GM19035 (cell line): ENCODE data around the gene FBLN1.
"Not testable (repeated sequence)": the region's sequence is repeated elsewhere in the genome, so short reads cannot be mapped to it uniquely, and the experiment has no call there.

Experiments used
- ATAC-seq: cut with Tn5 transposase; IDR thresholded peaks from one replicate; pipeline ENCODE4 v1.9.1; 2021; ENCODE audit not compliant: unreplicated experiment

Gene FBLN1

DNA sequence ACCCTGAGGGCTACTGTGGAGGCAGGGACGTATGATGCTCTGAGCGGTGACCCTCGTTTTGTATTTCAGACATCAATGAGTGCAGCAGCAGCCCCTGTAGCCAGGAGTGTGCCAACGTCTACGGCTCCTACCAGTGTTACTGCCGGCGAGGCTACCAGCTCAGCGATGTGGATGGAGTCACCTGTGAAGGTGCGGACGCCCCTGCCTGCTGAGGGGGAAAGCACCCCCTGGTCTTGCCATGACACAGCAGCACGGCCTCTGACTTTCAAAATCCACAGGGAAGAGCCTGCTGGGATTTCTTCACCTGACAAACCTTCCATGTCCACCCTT lies 44.3 kb downstream of the FBLN1 start:
- no peak for ATAC-seq

DNA sequence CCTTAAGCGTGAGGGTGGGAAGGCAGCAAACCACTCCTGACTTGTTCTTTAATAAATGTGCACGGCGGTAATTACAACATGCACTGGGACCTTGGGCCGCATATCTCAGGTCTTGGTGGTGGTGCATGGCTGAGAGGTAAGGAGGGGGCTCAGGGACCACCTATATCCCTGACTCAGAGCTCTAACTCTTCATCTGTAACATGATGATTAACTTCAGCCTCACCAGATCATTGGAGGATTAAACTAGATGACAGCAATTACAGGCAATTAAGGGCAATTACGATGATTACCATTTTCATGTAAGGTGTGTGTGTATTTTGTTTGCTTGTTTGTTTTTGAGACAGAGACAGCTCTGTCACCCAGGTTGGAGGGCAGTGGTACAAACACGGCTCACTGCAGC lies 45.0 kb downstream of the FBLN1 start:
- ATAC-seq: no peak

DNA sequence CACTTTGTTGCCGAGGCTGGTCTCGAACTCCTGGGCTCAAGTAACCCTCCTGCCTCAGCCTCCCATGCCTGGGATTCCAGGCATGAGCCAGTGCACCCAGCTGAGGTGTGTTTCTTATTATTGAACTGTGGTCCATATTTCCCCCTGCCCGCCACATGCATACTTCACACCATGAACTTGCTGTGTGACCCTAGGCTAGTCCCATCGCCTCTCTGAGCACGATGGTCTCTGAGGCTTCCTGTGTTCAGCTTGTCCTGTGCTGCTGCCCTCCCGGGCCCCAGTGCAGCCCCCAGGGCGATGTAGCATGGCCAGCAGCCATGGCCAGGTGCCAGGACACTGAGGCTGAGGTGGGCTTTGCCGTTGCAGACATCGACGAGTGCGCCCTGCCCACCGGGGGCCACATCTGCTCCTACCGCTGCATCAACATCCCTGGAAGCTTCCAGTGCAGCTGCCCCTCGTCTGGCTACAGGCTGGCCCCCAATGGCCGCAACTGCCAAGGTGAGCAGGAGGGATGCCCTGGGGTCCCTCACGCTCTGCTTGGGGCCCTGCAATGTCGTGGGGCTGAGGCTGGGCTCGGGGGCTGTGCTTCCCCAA lies 45.7 kb downstream of the FBLN1 start:
- no peak for ATAC-seq

DNA sequence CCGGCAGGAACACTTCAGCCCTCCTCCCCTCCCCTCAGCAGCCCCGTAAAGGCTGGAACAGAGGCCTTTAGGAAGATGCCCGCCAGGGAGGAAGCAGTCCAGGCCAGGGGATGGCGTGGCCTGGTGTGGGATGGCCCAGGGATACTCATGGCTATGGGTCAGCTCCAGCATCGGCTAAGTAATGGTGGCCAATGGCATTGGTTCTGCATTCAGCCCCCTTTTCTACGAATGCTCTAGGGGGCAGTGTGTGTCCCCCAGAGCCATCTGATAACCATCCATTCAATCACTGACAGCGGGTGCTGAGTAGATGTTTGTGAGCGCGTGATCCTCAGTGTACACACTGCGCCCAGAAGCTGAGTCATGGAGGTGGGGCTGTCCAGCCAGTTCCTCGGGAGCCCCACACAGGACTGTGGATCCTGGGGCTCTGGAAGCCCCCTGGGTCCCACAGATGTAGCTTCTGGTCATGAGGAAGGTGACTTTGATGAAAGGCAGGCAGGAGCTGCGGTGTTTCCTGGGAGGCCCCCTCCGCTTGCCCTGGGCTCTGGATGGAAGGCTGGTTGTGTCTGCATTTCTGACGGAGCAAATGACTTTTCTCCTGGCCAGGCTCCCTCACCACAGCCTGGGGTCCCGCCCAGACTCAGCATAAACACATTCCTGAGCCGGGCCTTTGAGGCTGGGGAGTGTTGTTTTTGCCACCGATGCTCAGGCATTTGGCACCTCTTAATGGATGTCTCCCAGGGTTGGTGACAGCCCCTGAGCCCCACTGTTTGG lies 46.5 kb downstream of the FBLN1 start:
- ATAC-seq: no peak

DNA sequence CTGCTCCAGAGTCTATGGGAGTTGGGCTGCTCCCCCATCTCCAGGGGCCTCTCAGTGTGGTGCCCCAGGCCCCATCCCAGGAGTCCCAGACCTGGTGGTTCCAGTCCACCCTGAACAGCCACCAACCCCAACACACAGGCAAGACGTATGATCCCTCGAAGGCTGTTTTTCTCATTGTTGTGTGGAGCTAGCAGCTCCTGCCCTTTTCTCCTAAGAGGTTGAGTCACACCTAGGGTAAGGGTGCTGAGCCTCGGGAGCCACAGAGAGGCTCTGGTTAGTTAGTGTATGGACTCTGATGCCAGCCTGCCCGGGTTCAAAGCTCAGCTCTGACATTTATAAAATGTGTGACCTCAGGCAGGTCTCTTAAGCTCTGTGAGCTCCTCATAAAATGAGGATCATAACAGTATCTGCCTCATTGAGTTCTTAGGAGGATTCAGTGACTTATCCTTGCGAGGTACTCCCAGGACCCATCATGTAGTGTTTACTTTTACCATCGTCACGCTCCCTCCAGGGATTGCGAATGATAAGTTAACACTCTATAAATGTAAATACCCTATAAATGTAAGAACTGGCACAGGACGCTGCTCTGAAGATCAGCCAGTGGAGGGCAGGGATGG lies 47.2 kb downstream of the FBLN1 start:
- no peak for ATAC-seq

DNA sequence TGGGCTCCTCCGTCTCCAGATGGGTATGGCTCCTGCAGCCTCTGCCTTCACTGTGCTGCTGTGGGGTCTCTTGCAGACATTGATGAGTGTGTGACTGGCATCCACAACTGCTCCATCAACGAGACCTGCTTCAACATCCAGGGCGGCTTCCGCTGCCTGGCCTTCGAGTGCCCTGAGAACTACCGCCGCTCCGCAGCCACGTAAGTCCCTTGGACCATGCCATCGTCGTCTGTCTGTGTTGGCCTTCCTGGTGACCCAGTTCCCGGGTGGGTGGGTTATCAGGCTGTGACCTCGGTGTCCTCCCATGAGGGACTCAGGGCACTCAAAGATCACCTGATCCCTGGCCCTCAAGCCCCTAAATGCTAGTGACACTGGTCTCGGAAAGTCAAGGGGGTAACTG lies 47.7 kb downstream of the FBLN1 start:
- ATAC-seq: no peak

DNA sequence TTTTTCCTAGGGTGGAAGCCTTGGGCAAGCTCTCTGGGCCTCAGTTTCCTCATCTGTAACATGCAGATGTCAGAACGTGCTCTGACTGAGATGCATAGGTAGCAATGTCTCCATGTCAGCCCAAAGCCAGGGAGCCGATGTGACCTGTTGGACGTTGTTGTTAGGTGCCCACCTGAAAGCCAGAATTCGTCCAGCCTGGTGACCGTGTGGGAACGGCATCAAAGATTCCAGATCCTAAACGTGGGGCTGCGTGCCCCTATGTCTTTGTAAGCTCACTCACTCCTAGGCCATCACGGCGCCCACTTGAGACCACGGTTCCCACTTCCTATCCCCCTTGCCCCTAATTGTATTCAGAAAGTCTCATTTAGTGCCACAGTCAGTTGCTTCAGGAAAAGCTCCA lies 48.2 kb downstream of the FBLN1 start:
- ATAC-seq: no peak

DNA sequence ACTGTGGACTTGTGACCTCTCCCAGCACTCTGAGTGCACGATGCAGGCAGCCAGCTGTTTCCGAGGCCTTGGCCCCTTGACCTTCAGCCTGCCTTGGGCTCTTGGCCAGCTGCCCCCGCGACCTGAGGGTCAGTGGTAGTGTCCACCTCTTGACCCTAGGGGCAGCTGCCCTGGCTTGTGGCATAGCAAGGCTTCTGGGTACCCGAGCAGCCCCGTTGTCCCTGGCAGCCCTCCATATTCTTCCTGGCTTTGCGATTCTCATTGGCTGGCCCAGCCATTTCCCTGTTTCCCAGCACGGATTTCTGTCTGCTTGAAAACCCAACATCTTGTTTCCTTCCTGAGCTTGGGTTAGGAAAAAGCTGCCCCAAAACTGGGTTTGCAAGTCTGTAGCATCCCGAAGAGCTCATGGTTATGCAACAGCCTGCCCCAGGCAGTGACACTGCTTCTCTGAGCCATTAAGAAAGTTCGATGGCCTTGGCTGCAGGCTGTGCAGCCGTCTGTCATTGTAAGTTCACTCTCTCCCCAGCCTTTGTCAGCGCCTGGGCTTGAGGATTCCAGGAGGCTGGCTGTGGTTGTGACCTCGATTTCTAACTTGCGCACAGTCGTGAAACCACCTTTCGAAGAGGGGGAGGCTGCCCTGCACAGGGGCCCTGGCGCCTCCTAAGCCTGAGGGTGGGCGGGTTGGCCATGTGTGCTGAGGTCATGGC lies 48.8 kb downstream of the FBLN1 start:
- no peak for ATAC-seq

DNA sequence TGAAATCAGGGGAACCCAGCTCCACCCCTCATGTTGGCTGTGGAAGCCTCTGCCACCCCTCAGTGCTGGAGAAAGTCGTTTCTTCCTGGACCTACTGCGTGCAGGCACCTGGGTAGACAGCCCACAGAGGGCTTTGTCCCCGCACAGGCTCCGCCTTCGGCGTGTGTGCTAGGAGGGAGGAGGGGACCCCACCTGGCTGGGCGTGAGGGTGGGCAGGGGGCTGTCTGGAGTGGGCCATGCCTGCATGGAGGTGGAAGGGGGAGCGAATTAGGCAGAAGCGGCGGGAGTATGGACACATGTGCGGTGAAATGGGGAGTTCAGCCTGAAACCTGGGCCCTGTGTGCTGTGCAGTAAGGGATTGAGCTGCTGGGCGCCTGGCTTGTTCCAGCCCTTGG lies 49.3 kb downstream of the FBLN1 start:
- ATAC-seq: no peak

DNA sequence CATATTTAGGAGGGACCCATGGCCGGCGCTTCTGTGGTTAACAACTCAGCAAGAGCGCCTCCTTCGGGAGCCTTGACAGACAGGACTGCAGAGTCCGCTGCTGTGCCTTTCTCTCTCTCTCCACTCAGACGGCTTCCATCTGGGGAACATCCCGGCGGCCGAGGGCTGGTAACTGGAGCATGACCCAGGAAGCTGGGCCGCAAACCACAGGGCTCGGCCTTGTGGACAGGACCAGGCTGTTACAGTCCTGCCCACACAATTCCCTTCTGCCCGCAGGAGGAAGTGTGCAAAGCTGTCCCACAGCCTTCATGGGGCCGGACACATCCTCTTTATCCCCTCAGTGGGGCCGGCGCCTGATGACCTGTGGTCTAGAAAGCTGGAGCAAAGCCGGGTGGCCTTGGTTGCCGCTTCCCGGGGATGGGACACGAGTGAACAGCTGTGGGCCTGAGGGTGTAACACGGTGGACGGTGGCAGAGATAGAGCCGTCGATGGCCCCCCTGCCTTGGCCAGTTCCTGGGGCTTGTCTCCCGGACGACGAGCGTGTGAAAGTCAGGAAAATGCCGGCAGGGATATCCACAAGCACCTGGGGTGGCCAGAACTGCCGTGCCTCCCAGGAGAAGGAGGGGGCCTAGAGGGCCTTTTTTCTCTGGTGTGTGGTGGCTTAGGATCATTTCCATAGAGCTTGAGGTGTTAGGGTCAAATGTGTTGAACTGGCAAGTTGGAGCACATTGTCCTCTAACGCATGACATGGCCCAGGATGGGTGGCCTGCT lies 50.1 kb downstream of the FBLN1 start:
- no peak for ATAC-seq

DNA sequence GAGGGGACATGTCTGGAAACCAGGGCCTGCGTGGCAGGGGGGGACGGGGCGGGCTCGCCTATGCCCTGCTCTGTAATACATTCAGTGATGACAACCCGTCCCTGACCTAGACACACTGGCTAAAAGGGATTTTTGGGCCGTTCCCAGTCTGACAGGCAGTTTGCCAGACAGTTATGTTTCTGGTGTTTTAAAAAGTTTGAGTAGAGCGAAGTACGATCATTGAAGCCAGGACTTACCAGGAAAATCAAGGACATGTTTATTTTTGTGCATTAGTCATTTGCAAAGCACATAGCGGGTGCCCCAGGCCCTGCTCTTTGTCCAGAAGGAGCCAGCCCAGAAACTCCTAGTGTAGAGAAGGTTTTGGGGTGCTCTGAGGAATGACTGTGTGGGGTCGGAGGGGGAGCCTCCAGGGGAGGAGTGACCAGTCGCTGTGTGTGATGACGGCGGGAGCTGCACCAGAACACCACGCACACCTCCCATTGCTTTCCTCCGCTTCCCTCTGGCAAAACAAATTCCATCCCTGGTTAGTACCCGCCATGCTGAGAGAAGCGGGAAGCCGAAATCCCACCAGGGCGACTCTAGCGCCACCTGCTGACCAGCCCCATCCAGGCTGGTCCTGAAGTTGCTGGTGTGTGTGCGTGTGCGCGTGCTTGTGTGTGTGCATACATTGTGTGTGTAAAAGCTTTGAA lies 50.8 kb downstream of the FBLN1 start:
- no peak for ATAC-seq

DNA sequence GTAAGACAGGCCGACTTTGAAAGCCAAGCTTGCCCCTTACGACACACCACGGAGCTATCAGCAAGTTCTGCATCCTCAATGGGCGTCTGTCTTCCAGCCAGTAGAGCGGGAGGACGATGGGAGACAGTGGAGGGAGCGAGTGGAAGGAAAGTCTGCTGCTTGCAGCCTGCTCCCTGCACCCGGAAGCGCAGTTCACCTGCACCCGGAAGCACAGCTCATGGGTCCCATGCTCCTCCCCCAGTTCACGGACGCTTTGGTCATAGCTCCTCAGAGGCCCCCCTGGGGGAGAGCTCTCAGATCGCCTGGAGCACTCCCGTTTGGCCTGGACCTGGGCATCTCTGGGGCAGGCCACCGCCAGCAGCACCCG lies 51.3 kb downstream of the FBLN1 start:
- ATAC-seq: no peak

DNA sequence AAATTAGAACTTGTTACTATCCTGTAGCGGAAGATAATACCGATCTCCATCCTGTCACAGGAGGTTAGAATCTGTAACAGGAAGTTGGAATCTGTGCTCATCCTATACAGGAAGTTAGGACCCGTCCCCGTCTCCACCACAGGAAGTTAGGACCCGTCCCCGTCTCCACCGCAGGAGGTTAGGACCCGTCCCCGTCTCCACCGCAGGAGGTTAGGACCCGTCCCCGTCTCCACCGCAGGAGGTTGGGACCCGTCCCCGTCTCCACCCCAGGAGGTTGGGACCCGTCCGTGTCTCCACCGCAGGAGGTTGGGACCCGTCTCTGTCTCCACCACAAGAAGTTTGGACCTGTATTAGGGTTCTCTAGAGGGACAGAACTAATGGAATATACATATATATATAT lies 52.2 kb downstream of the FBLN1 start:
- no peak for ATAC-seq

DNA sequence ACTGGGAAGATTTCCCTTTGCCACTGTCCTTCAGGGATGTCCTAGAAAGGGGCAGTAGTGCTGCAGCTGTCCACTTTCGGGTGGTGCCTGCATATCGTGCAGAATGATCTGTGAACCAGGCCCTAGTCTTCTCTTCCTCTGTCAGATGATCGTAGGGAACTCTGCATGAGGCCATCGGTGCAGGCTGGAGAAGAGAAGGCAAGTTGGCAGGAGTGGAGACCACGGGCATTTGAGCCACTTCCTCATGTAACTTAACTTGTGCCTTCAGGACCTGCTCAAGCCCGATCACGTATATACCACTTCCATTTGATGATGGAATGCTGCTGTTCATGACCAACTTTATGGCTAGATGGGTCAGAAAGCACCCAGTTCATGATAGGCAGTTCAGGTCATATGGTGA lies 55.2 kb downstream of the FBLN1 start:
- ATAC-seq: not testable (repeated sequence)

DNA sequence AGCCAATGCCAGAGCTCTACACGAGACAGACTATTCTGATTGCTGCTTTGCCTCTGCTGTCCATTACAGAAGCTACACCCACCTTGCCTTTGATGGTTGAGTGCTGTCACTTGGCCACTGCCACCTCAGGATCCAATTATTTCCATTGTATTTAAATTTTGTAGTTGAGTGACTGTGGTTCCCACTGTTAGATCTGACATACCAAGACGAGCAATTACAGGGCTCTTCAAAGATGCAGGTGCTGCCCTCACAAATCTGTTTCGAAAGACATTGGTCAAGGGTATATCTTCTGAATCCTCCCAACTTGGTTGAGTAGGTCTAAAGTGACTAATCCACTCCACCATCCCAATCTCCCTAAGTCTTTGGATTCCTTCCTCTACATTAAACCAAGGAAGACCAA lies 57.4 kb downstream of the FBLN1 start:
- ATAC-seq: not testable (repeated sequence)

DNA sequence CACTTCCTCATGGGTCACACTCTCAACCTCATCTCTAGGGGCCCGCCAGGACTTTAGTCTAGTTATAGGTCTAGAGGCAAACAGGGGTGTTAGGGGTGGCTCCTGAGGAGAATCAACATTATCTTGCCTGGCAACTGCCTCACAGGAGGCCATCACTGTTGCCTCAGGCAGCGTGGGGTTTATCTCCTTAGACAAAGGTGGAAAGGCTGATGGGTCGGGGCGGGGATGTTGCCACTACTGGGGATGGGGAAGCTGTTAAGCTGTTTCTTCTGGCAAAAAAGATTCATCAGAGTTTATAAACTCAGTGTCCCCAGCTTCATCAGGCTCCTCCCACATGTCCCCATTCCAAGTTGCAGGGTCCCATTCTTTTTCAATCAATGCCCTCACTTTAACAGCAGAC lies 58.1 kb downstream of the FBLN1 start:
- not testable (repeated sequence) for ATAC-seq

DNA sequence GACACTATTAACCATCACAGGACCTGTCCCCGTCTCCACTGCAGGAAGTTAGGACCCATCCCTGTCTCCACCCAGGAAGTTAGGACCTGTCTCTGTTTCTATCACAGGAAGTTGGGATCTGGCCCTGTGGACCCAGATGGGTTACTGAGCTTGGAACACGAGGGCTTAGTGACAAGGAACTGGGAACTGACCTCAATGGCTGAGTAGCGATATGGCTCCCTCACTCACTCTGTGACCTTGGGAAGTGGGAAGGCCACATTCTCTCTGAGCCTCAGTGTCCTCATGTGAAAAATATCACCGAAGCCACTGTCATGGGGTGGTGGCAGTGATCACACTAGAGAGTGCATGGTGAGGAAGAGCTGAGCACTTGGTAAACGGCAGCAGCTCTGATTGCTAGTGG lies 59.4 kb downstream of the FBLN1 start:
- no peak for ATAC-seq

DNA sequence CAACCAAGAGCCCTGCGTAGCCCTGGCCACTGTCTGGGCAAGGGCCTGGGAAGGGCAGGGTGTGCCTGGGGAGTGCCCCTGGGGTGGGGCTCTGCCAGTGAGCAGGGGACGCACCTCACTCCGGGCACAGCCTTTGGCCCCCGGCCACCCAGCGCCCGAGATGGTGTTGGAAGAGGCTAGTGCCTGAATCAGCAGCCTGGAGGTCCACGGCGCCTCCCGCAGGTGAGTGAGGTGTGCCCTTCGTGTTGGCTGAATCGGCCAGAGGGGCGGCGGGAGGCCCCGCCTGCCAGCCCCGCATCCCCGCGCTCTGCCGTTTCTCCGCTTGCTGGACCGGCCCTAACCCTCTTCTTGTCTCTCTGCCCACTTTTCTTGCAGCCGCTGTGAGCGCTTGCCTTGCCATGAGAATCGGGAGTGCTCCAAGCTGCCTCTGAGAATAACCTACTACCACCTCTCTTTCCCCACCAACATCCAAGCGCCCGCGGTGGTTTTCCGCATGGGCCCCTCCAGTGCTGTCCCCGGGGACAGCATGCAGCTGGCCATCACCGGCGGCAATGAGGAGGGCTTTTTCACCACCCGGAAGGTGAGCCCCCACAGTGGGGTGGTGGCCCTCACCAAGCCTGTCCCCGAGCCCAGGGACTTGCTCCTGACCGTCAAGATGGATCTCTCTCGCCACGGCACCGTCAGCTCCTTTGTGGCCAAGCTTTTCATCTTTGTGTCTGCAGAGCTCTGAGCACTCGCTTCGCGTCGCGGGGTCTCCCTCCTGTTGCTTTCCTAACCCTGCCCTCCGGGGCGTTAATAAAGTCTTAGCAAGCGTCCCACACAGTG lies 60.1 kb downstream of the FBLN1 start:
- ATAC-seq: no peak

DNA sequence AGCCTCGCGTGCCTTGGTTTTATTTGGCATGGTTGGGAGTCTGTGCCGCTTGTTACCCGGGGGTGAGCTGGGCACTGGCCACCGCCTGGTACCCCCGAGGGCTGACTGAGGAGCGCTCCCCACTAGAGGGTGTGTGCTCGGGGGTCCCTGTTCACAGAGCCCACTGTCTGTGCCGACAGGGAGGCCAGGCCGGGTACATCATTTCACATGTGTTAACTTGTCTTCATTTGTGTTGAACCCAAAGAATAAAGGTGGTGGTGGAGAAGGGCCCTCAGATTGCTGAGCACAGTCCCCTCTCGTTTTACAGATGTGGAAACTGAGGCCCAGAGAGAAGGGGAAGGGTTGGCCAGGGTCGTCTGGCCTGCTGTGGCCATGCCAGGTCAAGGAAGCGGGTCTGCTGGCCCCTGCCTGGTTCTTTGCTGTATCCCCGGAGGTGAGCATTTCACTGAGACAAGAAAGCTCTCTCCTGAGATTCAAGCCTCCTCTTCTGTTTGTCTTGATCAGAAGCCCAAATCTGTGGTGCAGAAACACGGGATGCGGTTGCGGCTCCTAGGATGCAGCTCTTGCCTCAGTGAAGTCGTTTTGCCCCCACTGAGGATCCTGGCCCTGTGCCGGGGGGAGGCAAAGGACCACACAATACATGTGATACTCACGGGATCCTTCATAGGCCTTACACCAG lies 60.8 kb downstream of the FBLN1 start:
- ATAC-seq: no peak
